Transverse colon (tissue), 3 donors: ENCODE results near the gene RAB3GAP2.

Experiments used
- CTCF ChIP-seq, 5 experiments: fragments of 200-600 bp in 3 of 5; fragments of 450-650 bp in 2 of 5; sonication (generic) in 3 of 5; IDR thresholded peaks; 1 replicate in 2 of 5; 2 replicates in 3 of 5; pipeline ENCODE4 v1.5.1; 2016 to 2017; ENCODE audit warnings: antibody characterized with exemption in 5 of 5, inconsistent platforms in 3 of 5, mild to moderate bottlenecking in 2 of 5, moderate library complexity in 1 of 5
- POLR2A ChIP-seq: fragments of 450-650 bp; IDR thresholded peaks from one replicate; pipeline ENCODE4 v1.6.1; 2016; ENCODE audit warnings: antibody characterized with exemption, mild to moderate bottlenecking, moderate library complexity

- no peak for TF ChIP-seq CTCF (IDR thresholded peaks at IDR 0.05)
- TF ChIP-seq POLR2A: no peak
Observed at GRCh38 chr1:220151454-220151853, 120.8 kb downstream of the RAB3GAP2 start.
